ENCODE data around the gene XPR1. TPM values are rescaled to one million over a fixed set of nuclear protein-coding genes. Genes with fewer than 3 reads are reported as not detected.

XPR1 gene
- total RNA-seq, 1 donor from 2014 or later: 18.6 TPM

DNA sequence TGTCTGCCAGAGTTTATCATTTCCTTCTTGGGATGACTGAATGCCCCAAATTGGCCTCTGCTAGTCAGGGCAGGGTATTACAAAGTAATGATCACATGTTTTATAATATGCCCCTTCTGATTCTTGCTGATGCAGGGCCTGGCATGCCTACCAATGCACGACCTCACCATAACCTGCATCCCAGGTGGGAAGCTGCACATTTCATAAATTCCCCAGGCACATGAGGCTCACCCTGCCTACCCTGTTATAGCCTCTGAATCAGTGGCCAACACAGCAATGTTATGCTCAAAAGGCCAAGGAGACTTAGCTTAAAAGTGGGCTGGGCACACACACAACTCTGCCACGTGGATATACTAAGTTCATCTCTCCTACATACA is 28.0 kb upstream of the XPR1 start:
- TF ChIP-seq, protein P1, sequence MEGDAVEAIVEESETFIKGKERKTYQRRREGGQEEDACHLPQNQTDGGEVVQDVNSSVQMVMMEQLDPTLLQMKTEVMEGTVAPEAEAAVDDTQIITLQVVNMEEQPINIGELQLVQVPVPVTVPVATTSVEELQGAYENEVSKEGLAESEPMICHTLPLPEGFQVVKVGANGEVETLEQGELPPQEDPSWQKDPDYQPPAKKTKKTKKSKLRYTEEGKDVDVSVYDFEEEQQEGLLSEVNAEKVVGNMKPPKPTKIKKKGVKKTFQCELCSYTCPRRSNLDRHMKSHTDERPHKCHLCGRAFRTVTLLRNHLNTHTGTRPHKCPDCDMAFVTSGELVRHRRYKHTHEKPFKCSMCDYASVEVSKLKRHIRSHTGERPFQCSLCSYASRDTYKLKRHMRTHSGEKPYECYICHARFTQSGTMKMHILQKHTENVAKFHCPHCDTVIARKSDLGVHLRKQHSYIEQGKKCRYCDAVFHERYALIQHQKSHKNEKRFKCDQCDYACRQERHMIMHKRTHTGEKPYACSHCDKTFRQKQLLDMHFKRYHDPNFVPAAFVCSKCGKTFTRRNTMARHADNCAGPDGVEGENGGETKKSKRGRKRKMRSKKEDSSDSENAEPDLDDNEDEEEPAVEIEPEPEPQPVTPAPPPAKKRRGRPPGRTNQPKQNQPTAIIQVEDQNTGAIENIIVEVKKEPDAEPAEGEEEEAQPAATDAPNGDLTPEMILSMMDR (conservative IDR thresholded peaks at IDR 0.05; ENCODE audit: low read depth, low read length): no peak

GRCh38 chr1:180606155-180606554 is 25.7 kb upstream of the XPR1 start:
- DNase-seq (ENCODE audit: low read depth): no peak
- no peak overlapping the region for H3K4me3 ChIP-seq (ENCODE audit: low read depth, low read length)
- TF ChIP-seq, protein P1 (conservative IDR thresholded peaks at IDR 0.05; ENCODE audit: low read depth, low read length): no peak

More for the DNA sequence above, 28.0 kb upstream of the XPR1 start:
- DNase-seq (ENCODE audit: low read depth): no peak
- no peak overlapping the region for H3K4me3 ChIP-seq (ENCODE audit: low read depth, low read length)

GRCh38 chr1:180609643-180610555 is 21.9 kb upstream of the XPR1 start:
- TF ChIP-seq, protein P1 (conservative IDR thresholded peaks at IDR 0.05; ENCODE audit: low read depth, low read length): no peak
- DNase-seq (ENCODE audit: low read depth): no peak
- no peak overlapping the region for H3K4me3 ChIP-seq (ENCODE audit: low read depth, low read length)

DNA sequence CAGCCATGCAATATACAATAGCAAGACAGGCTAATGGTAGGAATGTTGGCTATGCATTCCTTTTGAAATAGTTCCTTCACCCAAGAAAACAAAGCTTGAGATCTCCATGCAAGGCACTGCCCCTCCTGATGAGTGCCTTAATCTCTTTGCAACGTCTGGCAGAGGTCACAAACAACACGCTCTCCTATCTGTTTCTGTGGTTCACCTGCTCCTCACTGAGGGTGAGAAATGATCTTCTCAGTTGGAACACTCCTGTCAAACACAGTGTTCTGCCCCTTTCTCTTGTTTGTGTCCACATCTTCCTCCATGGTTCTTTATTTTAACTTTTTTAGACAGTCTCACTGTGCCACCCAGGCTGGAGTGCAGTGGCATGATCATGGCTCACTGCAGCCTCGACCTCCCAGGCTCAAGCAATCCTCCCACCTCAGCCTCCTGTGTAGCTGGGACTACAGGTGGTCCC is 21.2 kb upstream of the XPR1 start:
- TF ChIP-seq, protein P1 (conservative IDR thresholded peaks at IDR 0.05; ENCODE audit: low read depth, low read length): no peak
- H3K4me3 ChIP-seq (ENCODE audit: low read depth, low read length): no peak overlapping the region
- DNase-seq (ENCODE audit: low read depth): no peak

- no peak for DNase-seq (ENCODE audit: low read depth)
- TF ChIP-seq, protein P1 (conservative IDR thresholded peaks at IDR 0.05; ENCODE audit: low read depth, low read length): no peak
Measured at GRCh38 chr1:180611016-180611930, 20.5 kb upstream of the XPR1 start.

DNA sequence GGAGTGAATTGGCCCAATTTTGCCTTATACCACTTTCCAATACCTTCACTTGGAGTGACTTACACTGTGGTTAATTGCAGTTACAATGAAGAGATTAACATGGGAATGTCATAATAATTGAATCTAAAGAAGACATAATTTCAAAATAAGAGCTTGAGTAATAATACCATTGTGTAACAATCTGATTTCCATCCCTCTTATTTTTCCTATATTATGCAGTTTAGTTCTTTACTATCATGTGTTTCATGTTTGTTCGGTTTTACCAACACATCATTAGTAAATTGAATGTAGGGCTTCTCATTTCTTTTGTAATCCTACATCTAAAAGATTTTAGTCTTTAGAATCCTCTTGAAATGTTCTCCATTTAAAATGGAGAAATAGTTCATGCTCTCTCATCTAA is 19.2 kb upstream of the XPR1 start:
- no peak overlapping the region for H3K4me3 ChIP-seq (ENCODE audit: low read depth, low read length)
- no peak for DNase-seq (ENCODE audit: low read depth)
- TF ChIP-seq, protein P1 (conservative IDR thresholded peaks at IDR 0.05; ENCODE audit: low read depth, low read length): no peak

More at GRCh38 chr1:180611016-180611930, 20.5 kb upstream of the XPR1 start:
- H3K4me3 ChIP-seq (ENCODE audit: low read depth, low read length): no peak overlapping the region
